Measurements from ENCODE around the gene UTF1. TPM values are rescaled to one million over a fixed set of nuclear protein-coding genes. Genes with fewer than 3 reads are reported as not detected.

UTF1 gene
- total and polyA plus RNA-seq, 3 experiments from 2014 or later: not detected

DNA sequence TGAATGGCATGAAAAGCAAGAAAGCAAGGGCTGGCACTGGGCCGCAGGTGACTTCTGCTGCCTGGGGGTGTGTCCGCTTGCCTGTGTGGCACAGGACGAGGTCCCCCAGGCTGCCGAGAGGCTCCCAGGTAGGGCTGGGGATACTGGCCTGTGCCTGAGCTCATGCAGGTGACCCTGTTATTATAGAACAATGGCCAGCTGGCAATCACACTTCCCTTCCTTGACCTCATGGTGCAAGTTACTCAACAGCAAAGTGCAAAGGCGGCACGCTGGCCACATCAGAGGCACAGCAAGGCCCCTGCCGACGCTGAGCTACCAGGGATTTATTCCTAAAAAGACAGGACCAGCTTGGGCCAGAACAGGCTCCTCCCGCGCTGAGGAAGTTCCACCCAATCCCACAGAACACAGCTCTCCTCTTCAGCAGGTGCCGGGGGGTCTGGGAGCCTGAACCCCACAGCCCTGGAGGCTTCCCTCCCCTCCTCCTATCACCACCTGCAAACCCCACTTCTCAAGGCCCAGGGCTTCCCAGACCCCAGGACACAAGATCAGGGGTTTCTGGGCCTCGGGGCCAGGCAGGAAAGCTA is 48.1 kb downstream of the UTF1 start:
- Histone ChIP-seq H3K36me3 (ENCODE audit: insufficient read depth, low read length) (peaks cover 3% of the 10 kb centered on the region), H3K27me3 (ENCODE audit: insufficient read depth, low read length, poor library complexity, severe bottlenecking) (no peaks in the 10 kb centered on the region), H3K27ac (ENCODE audit: low read depth, low read length) (peak overlapping the region; percentile 96), H3K4me3 (ENCODE audit: low read length) (peak overlapping the region; percentile 11), H3K9me3 (ENCODE audit: low read length) (no peaks in the 10 kb centered on the region), H3K4me1 (ENCODE audit: insufficient read depth, low read length) (peaks cover 45% of the 10 kb centered on the region)
- Mint-ChIP-seq H3K9me3 (no peaks in the 10 kb centered on the region), H3K27ac (peak overlapping the region; percentile 94 to 100 (median 98)), H3K27me3 (no peaks in the 10 kb centered on the region), H3K4me3 (peak overlapping the region; percentile 84 to 98 (median 89)), H3K36me3 (peaks cover 0 to 42% (median 1%) of the 10 kb centered on the region in 3 donors), H3K4me1 (peaks cover 23 to 54% (median 35%) of the 10 kb centered on the region in 3 donors)
- ChIA-PET POLR2A (interaction anchor here (1.1 to 2.2 kb wide), 6 partner anchors 14 to 58 kb away, joined by 3 to 15 read pairs (median 6); partner anchors contain the start of gene CALY), CTCF (interaction anchor here (1.0 to 4.3 kb wide), 6 partner anchors 12 to 52 kb away, joined by 4 to 28 read pairs (median 6); no protein-coding TSS in a partner anchor)
- peak in 1 of 5 donors; percentile 17 for DNase-seq

DNA sequence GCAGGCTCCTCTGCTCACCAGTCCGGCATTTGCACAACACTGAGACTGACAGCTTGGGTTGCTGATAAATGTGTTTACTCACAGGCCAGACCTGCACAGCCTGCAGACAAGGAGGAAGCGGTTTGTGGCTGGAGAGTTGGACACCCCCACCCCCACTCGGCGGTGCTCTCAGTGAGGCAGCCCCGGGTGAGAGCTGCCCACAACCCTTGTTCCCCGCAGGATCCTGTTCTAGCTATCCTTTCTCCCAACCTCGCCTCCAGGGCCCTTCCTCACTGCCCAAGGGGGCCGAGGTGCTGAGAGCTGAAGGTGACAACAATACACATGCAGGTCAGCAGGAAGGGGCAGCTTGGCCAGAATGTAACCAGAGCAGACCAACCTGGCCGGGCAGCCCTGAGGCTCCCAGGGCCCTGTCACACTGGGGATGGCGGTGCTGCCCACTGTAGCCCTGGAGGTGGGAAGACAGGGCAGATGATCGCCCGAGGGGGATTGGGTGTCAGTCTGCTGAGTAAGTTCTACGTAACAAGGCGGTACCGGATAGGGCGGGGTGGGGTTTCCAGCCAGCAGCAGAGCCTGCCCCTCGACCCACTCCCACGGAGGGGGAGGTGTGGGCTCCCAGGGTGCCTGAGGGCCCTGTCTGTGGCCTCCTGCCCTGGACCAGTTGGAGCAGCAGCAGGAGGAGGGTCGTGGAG is 48.7 kb downstream of the UTF1 start:
- DNase-seq: peak in 4 of 5 donors; percentile 58 to 87 (median 76)
- Histone ChIP-seq H3K4me1 (ENCODE audit: insufficient read depth, low read length) (peaks cover 45% of the 10 kb centered on the region), H3K27ac (ENCODE audit: low read depth, low read length) (peak overlapping the region; percentile 96), H3K27me3 (ENCODE audit: insufficient read depth, low read length, poor library complexity, severe bottlenecking) (no peaks in the 10 kb centered on the region), H3K36me3 (ENCODE audit: insufficient read depth, low read length) (peaks cover 3% of the 10 kb centered on the region), H3K4me3 (ENCODE audit: low read length) (peak overlapping the region; percentile 11), H3K9me3 (ENCODE audit: low read length) (no peaks in the 10 kb centered on the region)
- H3K27ac Mint-ChIP-seq: peak overlapping the region; percentile 94 to 100 (median 98)
- POLR2A ChIA-PET: interaction anchor here (1.2 to 2.2 kb wide), 5 partner anchors 15 to 58 kb away, joined by 3 to 15 read pairs (median 7); partner anchors contain the start of gene CALY
- peaks cover 23 to 54% (median 35%) of the 10 kb centered on the region in 3 donors for H3K4me1 Mint-ChIP-seq
- H3K27me3 Mint-ChIP-seq: no peaks in the 10 kb centered on the region
- H3K36me3 Mint-ChIP-seq: peaks cover 0 to 48% (median 3%) of the 10 kb centered on the region in 3 donors
- no peaks in the 10 kb centered on the region for H3K9me3 Mint-ChIP-seq
- CTCF ChIA-PET: interaction anchor here (1.0 to 4.3 kb wide), 6 partner anchors 13 to 51 kb away, joined by 4 to 28 read pairs (median 6); no protein-coding TSS in a partner anchor
- peak overlapping the region; percentile 84 to 98 (median 89) for H3K4me3 Mint-ChIP-seq

DNA sequence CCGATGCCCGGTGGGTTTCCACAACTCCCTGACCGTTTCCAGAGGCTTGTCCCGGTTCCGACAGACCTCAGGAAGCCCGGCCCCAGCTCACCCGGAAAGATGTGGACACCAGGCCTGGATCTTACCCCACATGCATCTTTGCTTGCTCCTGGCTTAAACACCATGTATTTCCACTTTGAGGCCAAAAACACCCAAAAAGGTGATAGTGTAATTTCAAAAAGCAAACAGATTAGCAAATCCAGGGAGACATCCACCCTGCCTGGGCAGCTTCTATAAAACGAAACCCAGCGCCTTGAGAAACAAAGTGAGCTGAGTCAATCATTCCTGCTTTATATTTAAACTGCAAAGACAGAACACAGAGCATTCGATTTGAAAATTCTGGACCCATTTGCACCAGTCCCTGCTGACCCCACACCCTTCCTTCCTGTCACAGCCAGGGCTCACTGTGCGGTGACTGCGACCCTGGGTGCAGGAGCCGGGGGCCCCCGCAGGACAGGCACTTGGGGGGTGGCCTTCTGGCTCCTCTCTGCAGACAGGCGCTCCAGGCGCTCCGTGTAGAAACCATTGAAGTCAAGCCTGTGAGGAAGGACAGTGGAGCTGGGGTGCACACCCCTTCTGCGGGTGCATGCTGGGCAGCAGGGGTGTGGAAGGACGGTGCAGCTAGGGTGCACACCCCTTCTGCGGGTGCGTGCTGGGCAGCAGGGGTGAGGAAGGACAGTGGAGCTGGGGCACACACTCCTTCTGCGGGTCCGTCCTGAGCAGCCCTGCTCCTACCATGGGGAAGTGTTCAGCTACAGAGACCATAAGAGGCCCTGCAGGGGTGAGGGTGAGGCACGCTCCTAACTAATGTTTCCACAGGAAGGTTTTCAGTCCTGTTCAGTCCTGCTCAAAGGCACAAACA is 49.6 kb downstream of the UTF1 start:
- H3K27me3 Mint-ChIP-seq: no peaks in the 10 kb centered on the region
- H3K4me3 Mint-ChIP-seq: peak overlapping the region in 3 of 7 donors; percentile 9 to 84 (median 41)
- Histone ChIP-seq H3K27me3 (ENCODE audit: insufficient read depth, low read length, poor library complexity, severe bottlenecking) (no peaks in the 10 kb centered on the region), H3K27ac (ENCODE audit: low read depth, low read length) (peak overlapping the region; percentile 96), H3K36me3 (ENCODE audit: insufficient read depth, low read length) (peaks cover 6% of the 10 kb centered on the region), H3K4me1 (ENCODE audit: insufficient read depth, low read length) (peaks cover 43% of the 10 kb centered on the region), H3K4me3 (ENCODE audit: low read length) (no peak overlapping the region), H3K9me3 (ENCODE audit: low read length) (no peaks in the 10 kb centered on the region)
- H3K9me3 Mint-ChIP-seq: no peaks in the 10 kb centered on the region
- POLR2A ChIA-PET: interaction anchor here (1.2 to 1.3 kb wide), 2 partner anchors 28 to 57 kb away, joined by 3 to 6 read pairs; partner anchors contain the start of gene CALY
- H3K27ac Mint-ChIP-seq: peak overlapping the region; percentile 76 to 100 (median 98)
- H3K4me1 Mint-ChIP-seq: peaks cover 23 to 53% (median 35%) of the 10 kb centered on the region in 3 donors
- DNase-seq: no peak
- peaks cover under 1 to 56% (median 5%) of the 10 kb centered on the region in 3 donors for H3K36me3 Mint-ChIP-seq
- CTCF ChIA-PET: interaction anchor here (1.7 to 4.3 kb wide), 3 partner anchors 18 to 28 kb away, joined by 6 to 28 read pairs (median 13); no protein-coding TSS in a partner anchor

DNA sequence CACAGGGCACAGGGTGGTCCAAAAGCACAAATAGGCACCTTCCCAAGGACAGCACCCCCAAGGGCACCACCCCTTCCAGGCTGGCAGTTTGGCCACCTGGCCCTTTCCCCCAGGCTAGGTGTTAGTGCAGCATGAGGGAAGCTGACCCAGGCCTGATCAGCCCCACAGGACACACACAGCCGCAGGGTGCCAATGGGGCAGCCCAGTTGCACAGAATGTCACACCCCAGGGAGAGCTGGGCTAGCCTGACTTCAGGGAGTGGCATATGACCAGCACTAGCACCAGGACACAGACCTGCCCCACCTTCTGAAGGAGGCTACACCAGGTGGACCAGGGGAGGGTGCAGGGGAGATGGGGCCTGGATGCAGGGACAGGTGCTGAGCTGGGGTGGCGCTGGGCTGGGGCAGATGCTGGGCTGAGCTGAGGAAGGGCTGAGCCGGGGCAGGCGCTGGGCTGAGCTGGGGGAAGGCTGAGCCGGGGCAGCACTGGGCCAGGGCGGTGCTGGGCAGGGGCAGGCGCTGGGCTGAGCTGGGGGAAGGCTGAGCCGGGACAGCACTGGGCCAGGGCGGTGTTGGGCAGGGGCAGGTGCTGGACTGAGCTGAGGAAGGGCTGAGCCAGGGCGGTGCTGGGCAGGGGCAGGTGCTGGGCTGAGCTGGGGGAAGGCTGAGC is 50.5 kb downstream of the UTF1 start:
- peak overlapping the region in 5 of 8 donors; percentile 42 to 99 (median 92) for H3K27ac Mint-ChIP-seq
- H3K9me3 Mint-ChIP-seq: no peaks in the 10 kb centered on the region
- H3K36me3 Mint-ChIP-seq: peaks cover 3 to 61% (median 9%) of the 10 kb centered on the region in 3 donors
- no peaks in the 10 kb centered on the region for H3K27me3 ChIP-seq (ENCODE audit: insufficient read depth, low read length, poor library complexity, severe bottlenecking)
- no peak overlapping the region for H3K4me3 Mint-ChIP-seq
- peaks cover 9% of the 10 kb centered on the region for H3K36me3 ChIP-seq (ENCODE audit: insufficient read depth, low read length)
- DNase-seq: no peak
- H3K4me1 ChIP-seq (ENCODE audit: insufficient read depth, low read length): peaks cover 36% of the 10 kb centered on the region
- ChIA-PET CTCF (interaction anchor here (4.3 kb wide), 1 partner anchor 27 kb away, joined by 28 read pairs; no protein-coding TSS in a partner anchor), POLR2A (no interaction called here)
- H3K4me3 ChIP-seq (ENCODE audit: low read length): no peak overlapping the region
- H3K9me3 ChIP-seq (ENCODE audit: low read length): no peaks in the 10 kb centered on the region
- H3K27ac ChIP-seq (ENCODE audit: low read depth, low read length): no peak overlapping the region
- no peaks in the 10 kb centered on the region for H3K27me3 Mint-ChIP-seq
- H3K4me1 Mint-ChIP-seq: peaks cover 23 to 43% (median 30%) of the 10 kb centered on the region in 3 donors

DNA sequence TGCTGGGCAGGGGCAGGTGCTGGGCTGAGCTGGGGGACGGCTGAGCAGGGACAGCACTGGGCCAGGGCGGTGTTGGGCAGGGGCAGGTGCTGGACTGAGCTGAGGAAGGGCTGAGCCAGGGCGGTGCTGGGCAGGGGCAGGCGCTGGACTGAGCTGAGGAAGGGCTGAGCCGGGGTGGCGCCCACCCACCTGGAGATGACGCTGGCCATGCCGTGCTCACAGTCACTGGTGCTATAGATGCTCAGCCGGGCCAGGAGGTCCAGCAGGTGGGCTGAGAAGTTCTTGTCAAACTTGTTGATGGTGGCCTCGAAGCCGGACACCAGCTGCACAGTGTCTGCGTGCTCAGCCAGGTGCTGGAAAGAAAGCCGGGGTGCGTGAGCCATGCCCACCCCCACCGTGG is 51.1 kb downstream of the UTF1 start:
- peak overlapping the region in 1 of 8 donors; percentile 41 for H3K27ac Mint-ChIP-seq
- Histone ChIP-seq H3K9me3 (ENCODE audit: low read length) (no peaks in the 10 kb centered on the region), H3K27ac (ENCODE audit: low read depth, low read length) (no peak overlapping the region), H3K27me3 (ENCODE audit: insufficient read depth, low read length, poor library complexity, severe bottlenecking) (no peaks in the 10 kb centered on the region), H3K4me3 (ENCODE audit: low read length) (no peak overlapping the region), H3K4me1 (ENCODE audit: insufficient read depth, low read length) (peaks cover 32% of the 10 kb centered on the region), H3K36me3 (ENCODE audit: insufficient read depth, low read length) (peaks cover 9% of the 10 kb centered on the region)
- ChIA-PET POLR2A (no interaction called here), CTCF (interaction anchor here (1.1 to 4.3 kb wide), 3 partner anchors 18 to 26 kb away, joined by 3 to 28 read pairs (median 3); no protein-coding TSS in a partner anchor)
- no peaks in the 10 kb centered on the region for H3K9me3 Mint-ChIP-seq
- H3K27me3 Mint-ChIP-seq: no peaks in the 10 kb centered on the region
- peaks cover 3 to 63% (median 15%) of the 10 kb centered on the region in 3 donors for H3K36me3 Mint-ChIP-seq
- peaks cover 23 to 38% (median 24%) of the 10 kb centered on the region in 3 donors for H3K4me1 Mint-ChIP-seq
- no peak for DNase-seq
- no peak overlapping the region for H3K4me3 Mint-ChIP-seq

Other genes starting within 250 kb of the UTF1 start
- not detected for gene ADGRA1, start 142.3 kb upstream of the UTF1 start, total RNA-seq
- gene ADGRA1, start 142.3 kb upstream of the UTF1 start, polyA plus RNA-seq: not detected
- not detected for gene KNDC1, start 70.0 kb upstream of the UTF1 start, total RNA-seq
- gene KNDC1, start 70.0 kb upstream of the UTF1 start, polyA plus RNA-seq: 0.05 TPM
- not detected for gene VENTX, start 7.6 kb downstream of the UTF1 start, total RNA-seq
- gene VENTX, start 7.6 kb downstream of the UTF1 start, polyA plus RNA-seq: not detected
- 10 to 100 TPM; 67.0 to 70.0 TPM for gene ADAM8, start 46.7 kb downstream of the UTF1 start, total RNA-seq
- 74.9 TPM for gene ADAM8, start 46.7 kb downstream of the UTF1 start, polyA plus RNA-seq
- 10 to 100 TPM; 67.9 to 68.1 TPM for gene TUBGCP2, start 78.7 kb downstream of the UTF1 start, total RNA-seq
- 39.9 TPM for gene TUBGCP2, start 78.7 kb downstream of the UTF1 start, polyA plus RNA-seq
- gene ZNF511, start 78.7 kb downstream of the UTF1 start, total RNA-seq: 10 to 100 TPM; 82.2 to 83.2 TPM
- 90.8 TPM for gene ZNF511, start 78.7 kb downstream of the UTF1 start, polyA plus RNA-seq
- 1 to 10 TPM in 1 of 2 experiments, under 1 TPM in 1; 0.92 to 1.3 TPM for gene CALY, start 106.7 kb downstream of the UTF1 start, total RNA-seq
- gene CALY, start 106.7 kb downstream of the UTF1 start, polyA plus RNA-seq: 0.83 TPM
- gene PRAP1, start 117.2 kb downstream of the UTF1 start, total RNA-seq: not detected
- gene PRAP1, start 117.2 kb downstream of the UTF1 start, polyA plus RNA-seq: not detected
- gene FUOM, start 127.8 kb downstream of the UTF1 start, total RNA-seq: 10 to 100 TPM; 34.6 to 39.8 TPM
- 22.9 TPM for gene FUOM, start 127.8 kb downstream of the UTF1 start, polyA plus RNA-seq
- 10 to 100 TPM; 74.7 to 76.3 TPM for gene ECHS1, start 143.1 kb downstream of the UTF1 start, total RNA-seq
- gene ECHS1, start 143.1 kb downstream of the UTF1 start, polyA plus RNA-seq: 103 TPM
- gene PAOX, start 149.0 kb downstream of the UTF1 start, total RNA-seq: 1 to 10 TPM; 6.4 to 6.7 TPM
- 16.8 TPM for gene PAOX, start 149.0 kb downstream of the UTF1 start, polyA plus RNA-seq
- gene MTG1, start 163.9 kb downstream of the UTF1 start, total RNA-seq: 10 to 100 TPM; 53.9 to 54.6 TPM
- 38.5 TPM for gene MTG1, start 163.9 kb downstream of the UTF1 start, polyA plus RNA-seq
- gene SPRN, start 194.4 kb downstream of the UTF1 start, total RNA-seq: not detected
- 0.43 TPM for gene SPRN, start 194.4 kb downstream of the UTF1 start, polyA plus RNA-seq
- 1 to 10 TPM; 1.4 to 1.5 TPM for gene SCART1, start 223.7 kb downstream of the UTF1 start, total RNA-seq
- 3.2 TPM for gene SCART1, start 223.7 kb downstream of the UTF1 start, polyA plus RNA-seq

All from CD8-positive, alpha-beta memory T cell (primary cell).